Esophagus (tissue), 2 donors: Measurements from ENCODE around the gene CCDC107. TPM values are rescaled to one million over a fixed set of nuclear protein-coding genes. Genes with fewer than 3 reads are reported as not detected.
A peak's percentile ranks its signal among the peaks of the same experiment; 100 is the strongest.

Experiments used
- H3K27ac ChIP-seq, 2 donors: one replicate each; pipeline ENCODE4 v1.5.1; 2013; ENCODE audit warnings: low read depth in 2 of 2, mild to moderate bottlenecking in 2 of 2, inconsistent platforms in 1 of 2, low read length in 1 of 2, moderate library complexity in 1 of 2
- H3K27me3 ChIP-seq, 2 donors: one replicate each; pipeline ENCODE4 v1.6.1; 2013; ENCODE audit warnings: low read length in 2 of 2, control low read depth in 1 of 2, mild to moderate bottlenecking in 1 of 2; ENCODE audit not compliant: insufficient read depth in 2 of 2, control insufficient read depth in 1 of 2
- H3K36me3 ChIP-seq, 2 donors: one replicate each; pipeline ENCODE4 v1.6.1; 2013; ENCODE audit warnings: low read length in 1 of 2; ENCODE audit not compliant: control insufficient read depth in 2 of 2, insufficient read depth in 2 of 2
- H3K4me1 ChIP-seq, 2 donors: one replicate each; pipeline ENCODE4 v1.6.1; 2013; ENCODE audit warnings: low read length in 1 of 2; ENCODE audit not compliant: control insufficient read depth in 2 of 2, insufficient read depth in 2 of 2
- H3K4me3 ChIP-seq, 2 donors: one replicate each; pipeline ENCODE4 v1.5.1; 2013; ENCODE audit warnings: low read length in 2 of 2, mild to moderate bottlenecking in 2 of 2, low read depth in 1 of 2, moderate library complexity in 1 of 2
- H3K9me3 ChIP-seq, 2 donors: one replicate each; pipeline ENCODE4 v1.6.1; 2013; ENCODE audit warnings: mild to moderate bottlenecking in 2 of 2, low read depth in 1 of 2, low read length in 1 of 2, moderate library complexity in 1 of 2; ENCODE audit not compliant: control insufficient read depth in 2 of 2, insufficient read depth in 1 of 2
- WGBS, 2 donors: extraction: QIAGEN DNeasy Blood & Tissue Kit; methylation state at CpG; one replicate each; pipeline ENCODE4 v1.1.7; 2013; 5-methylcytosine and 5-hydroxymethylcytosine counted together
- polyA plus RNA-seq, 2 donors: library from polyadenylated mRNA; stranded (reverse); fragments of 200-250 nt; gene quantifications; one replicate each; pipeline ENCODE4 v1.2.3, GENCODE V29; 2013
- donor health status: healthy with polysubstance abuse.
- donor health status: Bipolar disorder and iron deficiency.

CCDC107 gene
- polyA plus RNA-seq, 2 donors, result 17.3 to 21.1 TPM

DNA sequence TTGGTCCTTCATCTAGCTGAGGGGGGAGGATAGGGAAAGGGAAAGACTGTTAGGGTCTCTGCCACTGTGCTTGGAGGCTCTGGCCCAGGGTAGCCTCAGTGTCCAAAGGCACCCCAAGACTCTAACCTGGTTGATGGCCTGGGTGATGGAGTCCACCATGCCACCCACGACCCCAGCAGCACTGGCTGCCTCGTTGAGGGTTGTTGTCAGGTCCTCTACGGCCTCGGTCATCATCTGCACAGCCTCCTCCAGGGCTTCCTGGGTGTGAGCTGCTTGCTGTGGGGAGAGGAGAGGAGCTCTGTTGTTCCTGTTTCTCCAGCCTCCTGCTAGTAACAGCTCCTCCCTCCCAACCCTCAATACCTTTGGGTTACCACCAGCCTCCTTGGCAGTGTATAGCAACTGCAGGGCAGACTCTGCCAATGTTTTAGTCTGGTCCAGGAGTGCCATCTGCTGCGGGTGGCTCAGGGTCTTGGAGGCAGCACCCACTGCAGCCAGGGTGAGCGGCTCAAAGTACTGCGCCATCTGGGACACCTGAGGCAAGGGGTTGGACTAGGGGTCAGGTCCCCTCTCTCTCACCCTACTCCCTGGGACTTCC is 47.8 kb downstream of the CCDC107 start:
- H3K36me3 ChIP-seq, result peaks cover 53 to 70% of the 10 kb centered on the region in 2 donors

DNA sequence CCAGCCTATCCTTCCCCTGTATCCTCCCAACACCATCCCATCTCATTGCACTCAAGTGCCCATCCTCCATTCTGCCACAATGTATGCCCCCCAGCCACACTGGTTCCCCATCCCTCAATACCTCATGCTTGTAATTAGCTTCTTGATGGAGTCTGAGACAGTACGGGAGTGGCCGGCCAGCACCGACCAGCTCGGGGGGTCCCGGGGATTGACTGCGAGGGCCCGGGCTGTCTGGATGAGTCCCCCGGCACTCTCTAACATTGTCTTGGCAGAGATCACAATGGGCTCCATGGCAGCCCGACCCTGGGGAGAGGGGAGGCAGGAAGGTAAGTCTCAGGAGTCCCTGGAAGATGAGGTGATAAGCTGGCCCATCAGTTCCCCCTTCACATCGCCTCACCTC is 48.9 kb downstream of the CCDC107 start:
- H3K4me3 ChIP-seq, result no peak overlapping the region
- H3K36me3 ChIP-seq, result peaks cover 59 to 75% of the 10 kb centered on the region in 2 donors
- H3K27me3 ChIP-seq, result no peaks in the 10 kb centered on the region
- 87 to 90% methylated on average over 10 of the region's 10 CpGs for WGBS, 2 donors
- H3K9me3 ChIP-seq, result no peaks in the 10 kb centered on the region
- H3K4me1 ChIP-seq, result no peaks in the 10 kb centered on the region
- H3K27ac ChIP-seq, result no peak overlapping the region

More for the DNA sequence above, 47.8 kb downstream of the CCDC107 start:
- Histone ChIP-seq H3K9me3 (no peaks in the 10 kb centered on the region), H3K4me1 (no peaks in the 10 kb centered on the region), H3K4me3 (no peak overlapping the region), H3K27ac (no peak overlapping the region), H3K27me3 (no peaks in the 10 kb centered on the region)
- 92 to 93% methylated on average over 7 of the region's 7 CpGs for WGBS, 2 donors

DNA sequence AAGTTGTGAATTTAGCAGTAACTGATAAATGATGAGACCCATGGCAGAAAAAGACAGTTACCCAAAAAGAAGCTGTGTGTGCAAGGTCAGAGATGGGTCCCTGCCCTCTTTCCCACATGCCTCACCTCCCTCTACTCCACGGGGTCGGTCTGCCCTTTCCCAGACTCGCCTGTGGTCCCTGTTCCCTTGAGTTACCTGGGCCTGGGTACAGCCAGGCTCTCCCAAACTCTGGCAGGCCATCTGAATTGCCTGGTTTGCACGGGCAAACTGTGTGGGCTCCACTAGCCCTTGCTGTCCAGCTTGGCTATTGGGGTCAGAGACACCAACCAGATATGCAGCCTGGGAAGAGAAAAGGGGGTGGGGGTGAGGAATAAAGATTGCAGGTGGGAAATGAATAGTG is 50.1 kb downstream of the CCDC107 start:
- Histone ChIP-seq H3K4me3 (no peak overlapping the region), H3K27ac (no peak overlapping the region), H3K27me3 (no peaks in the 10 kb centered on the region), H3K9me3 (no peaks in the 10 kb centered on the region), H3K4me1 (no peaks in the 10 kb centered on the region), H3K36me3 (peaks cover 57 to 75% of the 10 kb centered on the region in 2 donors)
- WGBS, 2 donors, result 93 to 96% methylated on average over 4 of the region's 4 CpGs

DNA sequence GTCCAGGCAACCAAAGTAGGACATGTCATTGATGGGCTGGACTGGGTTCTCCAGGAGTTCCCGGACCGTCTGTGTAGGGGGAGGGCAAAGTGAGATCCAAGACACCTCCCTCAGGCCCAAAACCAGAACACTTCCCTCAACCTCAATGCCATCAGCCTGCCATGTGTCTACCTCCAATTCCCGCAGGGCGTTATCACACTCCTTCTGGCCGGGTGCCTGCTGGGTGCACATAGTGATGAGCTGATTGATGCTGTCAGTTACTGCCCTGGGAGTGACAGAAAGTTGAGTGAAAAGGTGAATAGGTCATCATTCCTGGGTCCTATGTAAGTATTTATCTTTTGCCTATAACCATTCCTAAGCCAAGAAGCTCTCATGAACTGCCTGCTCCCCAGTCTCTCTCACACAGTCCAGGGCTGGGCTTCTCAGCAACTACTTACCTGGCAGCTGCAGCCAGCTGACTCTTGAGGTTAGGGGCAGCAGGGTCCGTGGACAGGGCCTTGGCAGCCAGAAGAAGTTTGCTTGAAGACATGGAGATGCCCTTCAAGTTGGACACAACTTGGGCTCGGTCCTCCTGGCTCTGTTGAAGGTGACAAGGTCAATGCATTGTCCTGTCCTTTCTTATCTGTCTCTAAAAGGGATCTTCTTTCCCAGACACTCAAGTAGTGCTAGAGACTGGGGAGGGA is 52.9 kb downstream of the CCDC107 start:
- no peaks in the 10 kb centered on the region for H3K4me1 ChIP-seq
- no peaks in the 10 kb centered on the region for H3K9me3 ChIP-seq
- H3K27me3 ChIP-seq, result no peaks in the 10 kb centered on the region
- whole genome bisulfite sequencing, 2 donors, result 78 to 86% methylated on average over 7 of the region's 7 CpGs
- H3K36me3 ChIP-seq, result peaks cover 36 to 67% of the 10 kb centered on the region in 2 donors
- peak overlapping the region in 1 of 2 donors; percentile 18 for H3K27ac ChIP-seq
- no peak overlapping the region for H3K4me3 ChIP-seq

Other genes with a start within 250 kb of the CCDC107 start
- 10 to 100 TPM in 1 of 2 donors, 1 to 10 TPM in 1; 7.3 to 27.2 TPM for gene RUSC2, start 168.2 kb upstream of the CCDC107 start, polyA plus RNA-seq
- 10 to 100 TPM; 15.3 to 22.7 TPM for gene TESK1, start 53.0 kb upstream of the CCDC107 start, polyA plus RNA-seq
- gene CD72, start 39.9 kb upstream of the CCDC107 start, polyA plus RNA-seq, result under 1 TPM; 0.26 to 0.29 TPM
- under 1 TPM; 0.75 to 0.88 TPM for gene SIT1, start 7.4 kb upstream of the CCDC107 start, polyA plus RNA-seq
- gene RMRP, start 273 bp upstream of the CCDC107 start, polyA plus RNA-seq, result 100 to 1,000 TPM in 1 of 2 donors, 1 to 10 TPM in 1; 3.3 to 333 TPM
- 1 to 10 TPM; 2.4 to 4.0 TPM for gene ARHGEF39, start 6.9 kb downstream of the CCDC107 start, polyA plus RNA-seq
- under 1 TPM; 0.18 to 0.94 TPM for gene CA9, start 15.6 kb downstream of the CCDC107 start, polyA plus RNA-seq
- gene TPM2, start 31.6 kb downstream of the CCDC107 start, polyA plus RNA-seq, result 1,000 to 10,000 TPM; 1,007 to 1,288 TPM
- gene TLN1, start 73.9 kb downstream of the CCDC107 start, polyA plus RNA-seq, result 10 to 100 TPM; 53.2 to 89.5 TPM
- 10 to 100 TPM; 10.5 to 13.6 TPM for gene CREB3, start 74.4 kb downstream of the CCDC107 start, polyA plus RNA-seq
- gene GBA2, start 90.9 kb downstream of the CCDC107 start, polyA plus RNA-seq, result 10 to 100 TPM; 26.7 to 45.8 TPM
- 1 to 10 TPM; 5.3 to 6.3 TPM for gene RGP1, start 91.0 kb downstream of the CCDC107 start, polyA plus RNA-seq
- under 1 TPM in 1 of 2 donors, not detected in 1; 0.06 TPM for gene MSMP, start 96.0 kb downstream of the CCDC107 start, polyA plus RNA-seq
- gene NPR2, start 133.3 kb downstream of the CCDC107 start, polyA plus RNA-seq, result 1 to 10 TPM; 3.8 to 5.1 TPM
- gene SPAG8, start 154.0 kb downstream of the CCDC107 start, polyA plus RNA-seq, result under 1 TPM; 0.52 to 0.57 TPM
- 10 to 100 TPM; 43.1 to 45.0 TPM for gene HINT2, start 156.8 kb downstream of the CCDC107 start, polyA plus RNA-seq
- not detected for gene FAM221B, start 170.4 kb downstream of the CCDC107 start, polyA plus RNA-seq
- gene TMEM8B, start 170.9 kb downstream of the CCDC107 start, polyA plus RNA-seq, result 1 to 10 TPM; 2.2 to 3.0 TPM
- gene OR13J1, start 212.1 kb downstream of the CCDC107 start, polyA plus RNA-seq, result not detected
- gene HRCT1, start 247.9 kb downstream of the CCDC107 start, polyA plus RNA-seq, result under 1 TPM; 0.61 to 0.94 TPM